Measurements from ENCODE around the gene LMF2.
"Not testable (repeated sequence)": the region's sequence is repeated elsewhere in the genome, so short reads cannot be mapped to it uniquely, and the experiment has no call there.

LMF2 gene

DNA sequence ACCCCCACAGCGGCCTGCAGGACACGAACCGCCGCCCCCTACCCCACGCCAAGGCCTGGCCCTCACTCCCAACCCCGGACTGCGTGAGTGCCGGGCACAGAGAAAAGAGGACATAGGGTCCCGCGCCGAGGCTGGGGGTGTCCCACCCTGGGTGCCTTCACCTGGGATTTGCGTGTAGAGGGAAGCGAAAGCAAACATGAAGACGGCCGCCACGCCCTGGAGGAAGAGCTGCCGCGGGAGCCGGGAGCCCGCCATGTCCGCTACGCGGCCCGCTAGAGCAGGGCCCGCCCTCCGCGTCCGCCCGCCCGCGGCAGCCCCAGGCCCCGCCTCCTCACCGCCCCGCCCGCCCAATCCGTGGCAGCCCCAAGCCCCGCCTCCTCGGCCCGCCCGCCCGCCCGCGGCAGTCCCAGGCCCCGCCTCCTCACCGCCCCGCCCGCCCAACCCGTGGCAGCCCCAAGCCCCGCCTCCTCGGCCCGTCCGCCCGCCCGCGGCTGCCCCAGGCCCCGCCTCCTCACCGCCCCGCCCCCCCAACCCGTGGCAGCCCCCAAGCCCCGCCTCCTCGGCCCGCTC lies at the start of gene LMF2:
LMF2 (minus strand) TSS at position 282 of the 570 bp plus-strand sequence; CDS start at position 255, 27 bp downstream.
- in situ Hi-C loops (cut with MboI; ENCODE audit: low pct_unique_long_range_greater_than_20kb, low sequenced_read_pairs), result no loop called here
- peak; percentile 57 for DNase-seq

DNA sequence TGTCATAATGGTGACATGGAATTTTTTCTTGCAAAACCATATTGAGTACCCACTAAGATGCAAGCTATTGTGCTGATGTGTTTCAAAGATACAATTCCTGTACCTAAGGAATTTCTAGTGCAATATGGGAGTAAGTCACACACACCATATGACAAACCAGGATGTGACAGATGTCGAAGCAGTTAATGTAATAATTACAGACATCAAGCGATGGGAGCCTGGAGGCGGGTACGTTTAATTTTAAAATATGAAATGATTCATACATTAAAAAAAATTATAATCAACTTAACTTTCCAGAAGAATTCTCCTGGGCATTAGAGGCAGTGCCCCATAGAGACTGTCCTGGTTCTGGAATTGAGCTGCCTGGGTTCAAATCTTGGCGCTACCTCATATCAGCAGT lies 49.2 kb upstream of the LMF2 start:
- DNase-seq, result no peak
- in situ Hi-C loops (cut with MboI; ENCODE audit: low pct_unique_long_range_greater_than_20kb, low sequenced_read_pairs), result no loop called here

GRCh38 chr22:50553310-50553709 lies 45.8 kb upstream of the LMF2 start:
- in situ Hi-C loops (cut with MboI; ENCODE audit: low pct_unique_long_range_greater_than_20kb, low sequenced_read_pairs), result no loop called here
- DNase-seq, result no peak

GRCh38 chr22:50551160-50551752 lies 43.8 kb upstream of the LMF2 start:
- DNase-seq, result no peak
- in situ Hi-C loops (cut with MboI; ENCODE audit: low pct_unique_long_range_greater_than_20kb, low sequenced_read_pairs), result no loop called here

DNA sequence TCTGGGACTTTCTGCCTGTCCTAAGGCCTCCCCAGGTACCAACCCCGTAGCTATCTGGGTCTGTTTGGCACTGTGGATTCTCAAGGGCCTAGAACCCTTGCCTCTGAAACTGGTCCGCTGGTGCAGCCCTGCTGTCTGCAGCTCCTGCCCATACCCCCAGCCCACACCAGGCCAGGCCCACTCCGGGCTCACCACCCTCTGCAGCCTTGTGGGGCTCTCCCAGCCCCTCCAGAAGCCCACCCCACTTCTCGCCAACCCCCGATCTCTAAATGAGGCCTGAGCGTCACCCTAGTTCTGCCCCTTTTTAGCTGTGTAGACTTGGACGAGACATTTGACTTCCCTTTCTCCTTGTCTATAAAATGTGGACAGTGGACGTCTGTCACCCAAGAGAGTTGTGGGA lies 42.9 kb upstream of the LMF2 start:
- DNase-seq, result no peak
- in situ Hi-C loops (cut with MboI; ENCODE audit: low pct_unique_long_range_greater_than_20kb, low sequenced_read_pairs), result no loop called here

- DNase-seq, result no peak
- in situ Hi-C loops (cut with MboI; ENCODE audit: low pct_unique_long_range_greater_than_20kb, low sequenced_read_pairs), result no loop called here
These were observed 41.7 kb upstream of the LMF2 start for GRCh38 chr22:50548921-50549790.

GRCh38 chr22:50548040-50548920 lies 40.8 kb upstream of the LMF2 start:
- in situ Hi-C loops (cut with MboI; ENCODE audit: low pct_unique_long_range_greater_than_20kb, low sequenced_read_pairs), result no loop called here
- no peak for DNase-seq

DNA sequence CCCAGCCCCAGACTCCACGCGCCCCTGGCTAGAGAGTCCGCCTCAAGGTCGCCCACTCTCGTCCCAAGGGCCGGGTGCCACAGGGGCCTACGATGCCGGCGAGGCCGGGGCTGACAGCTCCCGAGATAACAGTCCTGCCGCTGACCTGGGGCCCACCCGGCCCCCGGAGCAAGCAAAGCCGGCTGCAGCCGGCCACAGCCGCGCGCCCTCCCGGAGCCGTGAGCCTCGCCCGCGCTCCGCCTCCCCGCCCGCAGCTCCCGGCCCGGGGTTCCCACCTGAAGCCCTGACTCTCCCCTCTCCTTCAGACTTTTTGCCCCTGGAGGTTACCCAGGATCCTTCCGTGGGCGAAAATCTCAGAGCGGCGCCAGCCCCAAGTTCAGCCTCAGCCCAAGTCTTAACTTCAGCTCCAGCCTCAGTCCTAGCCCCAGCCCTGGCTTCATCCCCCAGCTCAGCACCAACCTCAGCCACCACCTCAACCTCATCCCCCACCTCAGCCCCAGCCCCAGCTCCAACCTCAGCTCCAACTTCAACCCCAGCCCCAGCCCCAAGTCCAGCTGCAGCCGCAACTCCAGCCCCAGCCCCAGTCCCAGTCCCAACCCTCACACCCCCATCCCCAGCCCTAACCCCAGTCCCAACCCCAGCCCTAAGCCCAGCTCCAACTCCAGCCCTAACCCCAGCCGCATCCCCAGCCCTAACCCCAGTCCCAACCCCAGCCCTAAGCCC lies 39.9 kb upstream of the LMF2 start:
- no peak for DNase-seq
- in situ Hi-C loops (cut with MboI; ENCODE audit: low pct_unique_long_range_greater_than_20kb, low sequenced_read_pairs), result no loop called here

DNA sequence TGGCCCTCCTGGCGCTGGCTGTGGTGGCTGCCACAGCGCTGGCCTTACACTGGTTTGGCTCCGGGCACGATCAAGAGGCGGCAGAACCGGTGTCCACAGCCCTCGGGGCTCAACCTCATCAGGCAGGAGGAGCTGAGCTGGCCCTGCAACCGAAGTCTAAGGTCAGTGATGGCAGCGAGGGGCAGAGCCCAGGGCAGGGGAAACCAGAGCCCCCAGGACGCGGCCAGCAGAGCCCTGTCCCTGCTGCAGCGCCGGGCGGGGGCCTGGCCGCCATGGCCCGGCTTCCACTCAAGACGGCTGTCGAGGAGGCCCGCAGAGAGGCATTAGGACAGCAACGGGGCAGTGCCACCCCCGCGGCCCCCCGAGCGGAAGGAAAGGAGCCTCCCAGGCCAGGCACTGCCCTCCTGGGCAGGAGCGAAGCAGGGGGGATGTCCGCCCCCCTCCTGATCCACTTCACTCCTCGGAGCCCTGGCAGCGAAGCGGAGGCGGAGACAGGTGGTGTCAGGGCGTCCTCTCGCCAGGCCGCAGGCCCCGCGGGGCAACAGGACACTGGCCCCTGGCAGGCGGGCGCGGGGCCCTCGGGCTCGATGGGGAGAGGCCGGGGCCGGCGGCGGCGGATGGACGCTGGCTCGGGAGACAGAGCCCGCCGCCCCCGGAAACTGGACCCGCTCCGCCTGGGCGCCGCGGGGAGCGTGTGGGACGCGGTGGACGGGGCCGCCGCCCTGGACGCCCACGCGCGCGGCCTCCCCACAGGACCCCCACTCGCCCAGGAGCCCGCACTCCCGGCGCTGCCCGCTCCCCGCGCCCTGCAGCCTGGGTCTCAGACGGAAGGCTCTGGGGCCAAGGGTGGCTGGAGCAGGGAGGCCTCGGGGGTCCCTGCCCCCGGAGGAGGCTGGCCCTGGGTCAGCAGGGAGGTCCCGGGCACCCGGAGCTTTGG lies 39.1 kb upstream of the LMF2 start:
- in situ Hi-C loops (cut with MboI; ENCODE audit: low pct_unique_long_range_greater_than_20kb, low sequenced_read_pairs), result no loop called here
- DNase-seq, result no peak

- DNase-seq, result no peak
- in situ Hi-C loops (cut with MboI; ENCODE audit: low pct_unique_long_range_greater_than_20kb, low sequenced_read_pairs), result no loop called here
These were observed 38.2 kb upstream of the LMF2 start, which contains the start of gene KLHDC7B for GRCh38 chr22:50545522-50546325. Gene KLHDC7B, plus strand, starts transcription at chr22:50545899. Its CDS starts 345 bp downstream, at chr22:50546244.

DNA sequence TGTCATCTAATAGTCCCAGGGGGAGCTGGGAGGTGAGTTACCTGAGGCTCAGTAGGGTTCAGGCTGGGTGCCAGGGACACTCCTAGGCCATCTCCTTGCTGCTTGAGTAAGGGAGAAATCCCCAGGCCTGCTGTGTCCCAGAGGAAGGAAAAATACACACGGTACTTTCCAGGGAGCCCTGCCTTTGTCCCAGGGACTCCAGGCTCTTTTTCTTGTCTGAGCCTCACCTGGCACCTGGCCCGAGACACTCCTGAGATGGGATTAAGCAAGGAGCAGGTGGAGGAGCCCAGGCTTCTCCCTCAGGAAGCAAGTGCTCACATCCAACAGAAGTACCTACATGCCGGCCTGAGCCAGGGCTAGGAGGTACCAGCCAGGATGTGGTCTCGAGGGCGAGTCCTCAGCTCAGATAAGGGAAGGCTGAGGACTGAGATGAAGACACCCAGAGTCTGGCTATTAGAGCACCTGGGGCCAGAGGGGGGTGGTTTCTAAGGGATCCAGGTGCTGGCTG lies 37.3 kb upstream of the LMF2 start:
- in situ Hi-C loops (cut with MboI; ENCODE audit: low pct_unique_long_range_greater_than_20kb, low sequenced_read_pairs), result no loop called here

GRCh38 chr22:50544078-50544745 lies 36.7 kb upstream of the LMF2 start:
- peak; percentile 85 for DNase-seq
- in situ Hi-C loops (cut with MboI; ENCODE audit: low pct_unique_long_range_greater_than_20kb, low sequenced_read_pairs), result no loop called here

More for the DNA sequence above, 37.3 kb upstream of the LMF2 start:
- DNase-seq, result no peak

DNA sequence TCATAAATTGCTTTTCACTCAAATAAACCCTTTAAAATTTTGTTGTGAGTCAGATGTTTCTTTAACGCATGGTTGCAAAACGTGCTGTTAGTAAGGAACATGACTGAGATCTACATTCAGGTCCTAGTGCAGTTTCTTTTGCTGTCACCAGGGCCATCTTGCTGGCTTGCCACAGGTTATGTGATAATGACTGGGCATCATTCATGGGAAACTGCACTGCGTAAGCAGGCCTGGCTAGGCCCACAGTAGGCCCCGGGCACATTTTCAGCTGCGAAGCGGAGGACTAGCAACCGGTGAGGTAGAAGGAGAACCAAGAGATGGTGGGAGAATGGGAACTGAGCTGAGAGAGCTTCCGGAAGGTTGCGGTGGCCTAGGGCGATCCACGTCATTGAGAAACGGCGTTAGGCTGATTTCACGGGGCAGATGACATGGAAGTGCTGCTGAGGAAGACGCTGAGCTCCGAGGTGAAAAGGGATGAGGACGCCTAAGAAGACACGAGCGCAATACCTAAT lies 35.0 kb upstream of the LMF2 start:
- no peak for DNase-seq
- in situ Hi-C loops (cut with MboI; ENCODE audit: low pct_unique_long_range_greater_than_20kb, low sequenced_read_pairs), result no loop called here

DNA sequence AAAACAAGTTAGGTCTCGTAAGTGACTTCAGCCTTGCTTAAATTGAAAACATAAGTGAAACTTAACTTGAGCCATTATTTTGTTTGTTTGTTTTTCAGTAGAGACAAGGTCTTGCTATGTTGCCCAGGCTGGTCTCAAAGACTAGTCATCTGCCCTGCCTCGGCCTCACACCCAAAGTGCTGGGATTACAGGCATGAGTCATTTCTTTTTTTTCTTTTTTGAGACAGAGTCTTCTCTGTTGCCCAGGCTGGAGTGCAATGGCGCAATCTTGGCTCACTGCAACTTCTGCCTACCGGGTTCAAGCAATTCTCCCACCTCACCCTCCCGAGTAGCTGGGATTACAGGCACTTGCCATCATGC lies 34.1 kb upstream of the LMF2 start:
- DNase-seq, result peak; percentile 55
- in situ Hi-C loops (cut with MboI; ENCODE audit: low pct_unique_long_range_greater_than_20kb, low sequenced_read_pairs), result not testable (repeated sequence)

GRCh38 chr22:50540381-50540780 lies 32.9 kb upstream of the LMF2 start:
- in situ Hi-C loops (cut with MboI; ENCODE audit: low pct_unique_long_range_greater_than_20kb, low sequenced_read_pairs), result no loop called here

GRCh38 chr22:50537765-50538164 lies 30.3 kb upstream of the LMF2 start:
- no peak for DNase-seq
- in situ Hi-C loops (cut with MboI; ENCODE audit: low pct_unique_long_range_greater_than_20kb, low sequenced_read_pairs), result no loop called here

More at GRCh38 chr22:50540381-50540780, 32.9 kb upstream of the LMF2 start:
- no peak for DNase-seq
